HG02884 (cell line): ENCODE data around the gene JMY.
A peak's percentile ranks its signal among the peaks of the same experiment; 100 is the strongest.

Experiments
- ATAC-seq: cut with Tn5 transposase; IDR thresholded peaks from one replicate; pipeline ENCODE4 v1.9.1; 2021; ENCODE audit warnings: mild to moderate bottlenecking, moderate library complexity; ENCODE audit not compliant: unreplicated experiment

The JMY gene, protein sequence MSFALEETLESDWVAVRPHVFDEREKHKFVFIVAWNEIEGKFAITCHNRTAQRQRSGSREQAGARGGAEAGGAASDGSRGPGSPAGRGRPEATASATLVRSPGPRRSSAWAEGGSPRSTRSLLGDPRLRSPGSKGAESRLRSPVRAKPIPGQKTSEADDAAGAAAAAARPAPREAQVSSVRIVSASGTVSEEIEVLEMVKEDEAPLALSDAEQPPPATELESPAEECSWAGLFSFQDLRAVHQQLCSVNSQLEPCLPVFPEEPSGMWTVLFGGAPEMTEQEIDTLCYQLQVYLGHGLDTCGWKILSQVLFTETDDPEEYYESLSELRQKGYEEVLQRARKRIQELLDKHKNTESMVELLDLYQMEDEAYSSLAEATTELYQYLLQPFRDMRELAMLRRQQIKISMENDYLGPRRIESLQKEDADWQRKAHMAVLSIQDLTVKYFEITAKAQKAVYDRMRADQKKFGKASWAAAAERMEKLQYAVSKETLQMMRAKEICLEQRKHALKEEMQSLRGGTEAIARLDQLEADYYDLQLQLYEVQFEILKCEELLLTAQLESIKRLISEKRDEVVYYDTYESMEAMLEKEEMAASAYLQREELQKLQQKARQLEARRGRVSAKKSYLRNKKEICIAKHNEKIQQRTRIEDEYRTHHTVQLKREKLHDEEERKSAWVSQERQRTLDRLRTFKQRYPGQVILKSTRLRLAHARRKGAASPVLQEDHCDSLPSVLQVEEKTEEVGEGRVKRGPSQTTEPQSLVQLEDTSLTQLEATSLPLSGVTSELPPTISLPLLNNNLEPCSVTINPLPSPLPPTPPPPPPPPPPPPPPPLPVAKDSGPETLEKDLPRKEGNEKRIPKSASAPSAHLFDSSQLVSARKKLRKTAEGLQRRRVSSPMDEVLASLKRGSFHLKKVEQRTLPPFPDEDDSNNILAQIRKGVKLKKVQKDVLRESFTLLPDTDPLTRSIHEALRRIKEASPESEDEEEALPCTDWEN

DNA sequence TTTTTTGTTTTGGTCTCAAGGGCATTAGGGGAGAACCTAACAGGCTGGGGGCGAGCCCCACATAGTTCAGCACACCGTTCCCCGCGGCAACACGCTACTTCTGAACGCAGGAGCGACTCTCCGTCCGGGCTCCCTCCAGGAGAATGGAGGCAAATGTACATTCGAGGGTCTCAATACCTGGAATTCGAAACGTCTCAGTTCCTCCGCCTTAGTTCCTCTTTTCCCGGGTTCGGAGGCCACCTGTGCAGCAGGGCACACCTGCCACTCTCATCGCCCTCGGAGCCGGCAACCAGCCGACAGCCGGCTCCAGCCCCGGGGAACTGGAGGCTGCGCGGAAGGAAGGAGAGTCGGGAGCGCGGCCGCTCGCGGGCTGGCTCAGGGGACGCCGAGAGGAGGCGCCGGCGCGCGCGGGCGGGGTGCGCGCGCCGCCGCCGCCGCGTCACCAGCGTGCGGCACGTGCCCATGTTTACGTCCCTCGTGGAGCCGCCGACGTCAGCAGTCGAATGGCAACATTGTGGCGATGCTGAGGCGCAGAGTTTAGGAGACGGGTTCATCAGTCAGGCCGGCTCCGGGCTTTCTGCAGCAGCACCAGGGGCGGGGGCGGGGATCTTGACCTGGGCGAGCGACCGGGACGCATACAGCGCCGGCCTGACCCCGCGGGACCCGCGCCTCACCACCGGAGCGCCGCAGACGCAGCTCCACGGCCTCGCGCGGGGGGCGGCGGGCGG lies at the start of gene JMY:
JMY (plus strand) TSS at position 498 of the 728 bp plus-strand sequence. CDS start 520 bp downstream, outside the sequence.
- ATAC-seq: peak; percentile 67

DNA sequence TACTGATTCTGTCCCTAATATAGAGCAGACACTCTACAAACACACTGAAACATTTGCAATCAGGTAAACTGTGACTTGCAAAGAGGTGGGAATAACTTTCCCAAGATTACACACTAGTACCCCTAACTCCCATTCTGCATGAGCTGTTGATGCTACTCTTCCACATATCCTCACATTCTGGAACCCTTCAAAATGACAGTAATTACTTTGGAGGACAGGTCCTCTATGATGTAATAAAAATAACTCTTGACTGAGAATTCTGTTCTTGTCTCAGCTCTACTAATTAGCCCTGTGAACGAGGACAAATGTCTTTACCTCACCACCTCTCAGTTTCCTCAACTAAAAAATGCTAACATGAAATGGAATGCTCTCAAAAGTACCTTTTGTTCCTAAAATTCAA lies 49.5 kb upstream of the JMY start:
- no peak for ATAC-seq

DNA sequence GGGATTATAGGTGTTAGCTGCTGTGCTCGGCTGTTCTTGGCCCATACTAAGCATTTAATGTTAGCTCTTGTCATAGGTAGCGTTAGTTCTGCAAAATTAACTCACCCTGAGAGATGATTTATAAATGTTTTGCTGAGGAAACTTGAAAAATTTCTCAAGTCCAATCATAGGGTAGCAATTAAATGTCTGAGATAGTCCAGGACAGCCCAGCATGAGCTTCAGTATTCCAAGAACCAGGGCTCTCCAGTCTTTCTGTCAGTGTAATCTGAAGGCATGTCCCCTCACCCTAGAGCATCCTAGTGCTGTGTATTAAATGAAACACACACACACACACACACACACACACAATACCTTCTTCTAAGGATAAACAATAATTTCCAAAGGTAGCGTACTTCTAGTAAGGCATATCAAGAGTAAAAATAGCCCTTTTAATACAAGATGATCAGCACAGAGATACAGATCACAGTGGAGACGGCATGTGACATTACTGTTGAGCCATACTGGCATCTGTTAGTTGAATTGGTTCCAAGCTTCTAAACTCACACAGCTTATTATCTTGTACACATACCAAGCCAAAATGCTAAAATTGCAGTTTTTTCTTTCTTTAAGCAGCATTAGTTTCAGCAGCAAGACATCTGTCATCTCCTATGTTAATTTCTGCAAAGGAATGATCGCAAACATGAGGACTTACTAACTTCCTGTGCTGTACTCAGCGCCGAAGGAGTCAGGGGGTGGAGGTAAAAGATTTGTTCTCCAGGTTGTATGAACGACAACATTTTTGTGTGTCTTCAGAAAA lies 46.3 kb upstream of the JMY start:
- ATAC-seq: no peak

DNA sequence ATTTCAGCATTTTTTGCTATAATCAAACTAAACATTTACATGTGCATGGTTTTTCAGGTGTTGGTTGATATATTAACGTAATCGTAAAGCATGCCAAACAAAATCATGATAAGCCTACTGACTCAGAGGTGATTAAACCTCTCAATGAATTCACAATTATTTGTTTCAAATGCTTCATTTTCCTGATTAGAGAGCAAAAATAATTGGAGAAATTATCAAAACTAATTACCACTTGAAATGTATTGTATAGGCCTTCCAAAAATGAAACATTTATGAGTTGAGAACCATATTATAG lies 45.7 kb upstream of the JMY start:
- ATAC-seq: no peak

DNA sequence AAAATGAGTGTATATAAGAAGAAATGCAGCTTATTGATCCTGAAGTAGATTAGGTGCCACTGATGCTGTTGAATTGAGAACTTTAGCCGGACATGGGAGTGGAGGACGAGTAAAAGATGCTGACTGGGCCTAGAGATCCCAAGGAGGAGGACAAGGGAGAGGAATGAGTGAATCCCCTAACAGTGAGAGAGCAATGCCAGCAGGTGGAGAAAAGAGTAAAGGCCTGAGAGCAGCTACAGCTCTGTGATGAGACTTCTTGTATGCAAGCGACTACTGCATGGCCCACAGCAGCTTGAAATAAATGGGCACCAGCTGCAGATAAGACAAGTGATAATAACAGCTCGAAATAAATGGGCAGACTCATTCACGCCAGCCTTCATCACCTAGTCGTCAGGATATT lies 44.5 kb upstream of the JMY start:
- no peak for ATAC-seq

DNA sequence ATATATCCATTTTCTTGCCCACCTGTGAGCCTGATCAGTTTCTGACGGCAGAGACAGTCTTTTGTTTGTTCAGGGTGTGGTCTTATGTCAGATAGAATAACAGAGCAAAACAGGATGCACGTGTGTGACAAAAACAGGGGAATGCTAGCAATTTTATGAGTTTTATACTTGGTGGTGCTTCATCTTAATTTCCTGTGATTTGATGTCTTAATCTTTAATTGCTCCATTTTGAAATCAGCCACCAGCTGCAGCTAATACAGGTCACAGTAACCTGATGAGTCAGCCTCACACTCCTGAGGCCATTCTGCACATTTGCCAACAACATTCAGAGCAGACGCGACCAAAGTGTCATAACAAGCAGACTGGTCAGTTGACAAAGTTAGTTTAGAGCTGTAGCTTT lies 42.3 kb upstream of the JMY start:
- no peak for ATAC-seq

DNA sequence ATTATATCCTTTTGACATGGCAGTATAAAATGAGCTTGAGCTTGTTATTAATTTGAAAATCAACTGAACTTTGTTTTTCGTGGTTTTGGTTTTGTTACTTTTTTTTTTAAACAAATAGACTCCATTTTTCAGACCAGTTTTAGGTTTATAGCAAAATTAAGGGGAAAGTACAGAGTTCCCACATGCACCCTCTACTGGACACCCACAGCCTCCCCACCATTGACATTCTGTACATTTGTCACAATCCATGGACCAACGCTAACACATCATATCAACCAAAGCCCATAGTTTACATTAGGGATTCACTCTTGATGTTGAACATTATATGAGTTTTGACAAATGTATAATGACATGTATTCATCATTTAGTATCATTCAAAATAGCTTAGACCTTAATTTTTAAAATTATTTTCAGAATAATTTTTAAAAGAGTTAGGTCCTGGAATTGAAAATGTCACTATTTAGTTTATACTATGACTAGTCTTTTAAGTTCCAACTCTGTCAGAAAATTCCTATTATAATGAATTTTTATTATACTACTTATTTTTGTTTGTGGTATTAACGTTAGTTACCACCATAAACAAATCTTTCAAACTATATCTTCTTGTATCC lies 35.3 kb upstream of the JMY start:
- ATAC-seq: no peak

DNA sequence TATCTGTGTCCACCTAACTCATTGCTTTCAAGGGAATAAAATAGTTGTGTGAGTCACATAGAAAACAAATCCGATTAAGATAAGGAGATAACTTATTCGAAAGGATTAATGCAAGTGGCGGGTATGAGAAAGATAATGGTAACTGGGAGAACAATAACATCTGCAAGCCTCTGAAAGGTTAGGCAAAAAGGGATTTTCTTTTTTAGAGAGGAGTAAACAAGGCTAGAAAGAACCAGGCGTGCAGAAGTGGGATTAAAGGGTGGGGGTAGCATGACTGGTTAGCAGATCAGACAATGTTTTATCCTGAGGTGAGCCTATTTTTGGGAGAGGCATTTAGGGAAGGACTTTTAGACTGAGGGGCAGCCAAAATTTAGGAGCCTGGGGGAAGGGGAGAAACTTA lies 34.7 kb upstream of the JMY start:
- ATAC-seq: no peak

DNA sequence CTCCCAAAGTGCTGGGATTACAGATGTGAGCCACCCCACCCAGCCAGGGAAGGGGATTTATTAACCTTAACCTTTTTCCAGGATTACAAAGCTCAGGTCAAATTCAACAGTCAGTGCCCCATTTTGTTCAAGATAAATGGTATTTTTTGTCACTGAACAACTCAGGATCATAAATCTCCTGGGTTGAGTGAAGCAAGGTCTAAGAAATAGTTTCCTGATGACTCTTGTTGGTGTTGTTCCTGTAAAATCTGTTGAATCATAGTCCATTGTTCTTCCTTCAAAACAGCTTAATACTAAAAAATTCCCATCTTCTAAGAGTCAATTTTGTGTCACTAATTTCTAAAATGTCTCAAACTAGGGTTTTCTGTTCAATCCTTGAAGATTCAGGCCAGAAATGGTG lies 33.9 kb upstream of the JMY start:
- ATAC-seq: no peak

DNA sequence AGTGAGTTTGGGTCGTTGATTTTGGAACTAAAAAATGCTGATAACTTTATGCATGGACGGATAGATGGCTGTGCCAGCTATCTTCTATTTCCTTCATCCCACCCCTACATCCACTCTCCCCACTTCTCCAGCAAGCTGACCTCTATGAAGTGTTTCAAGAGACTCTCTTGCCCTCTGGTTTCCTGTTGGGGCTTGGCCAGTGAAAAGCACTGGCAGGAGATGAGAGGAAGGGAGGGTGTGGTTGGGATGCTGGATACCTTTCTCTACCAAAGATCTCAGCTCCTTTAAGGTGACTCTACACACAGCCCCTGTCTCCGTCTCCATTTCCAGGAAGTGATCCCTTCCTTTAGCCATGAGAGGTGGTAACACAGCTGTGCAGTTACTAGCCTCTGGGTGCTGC lies 30.0 kb upstream of the JMY start:
- no peak for ATAC-seq

DNA sequence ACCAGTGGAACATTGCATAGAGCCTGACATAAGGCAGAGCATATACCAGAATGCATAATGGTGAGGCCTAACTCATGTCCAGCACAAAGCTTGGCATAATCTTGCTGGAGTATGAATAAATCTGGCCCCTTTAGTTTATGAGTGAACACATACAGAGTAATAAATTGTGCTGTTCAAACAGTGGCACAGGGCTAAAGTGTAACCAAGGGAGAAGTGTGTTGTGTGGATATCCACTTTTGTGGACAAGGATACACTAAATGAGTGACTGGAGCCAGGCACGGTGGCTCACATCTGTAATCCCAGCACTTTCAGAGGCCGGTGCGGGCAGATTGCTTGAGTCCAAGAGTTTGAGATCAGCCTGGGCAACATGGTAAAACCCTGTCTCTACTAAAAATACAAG lies 29.4 kb upstream of the JMY start:
- no peak for ATAC-seq

DNA sequence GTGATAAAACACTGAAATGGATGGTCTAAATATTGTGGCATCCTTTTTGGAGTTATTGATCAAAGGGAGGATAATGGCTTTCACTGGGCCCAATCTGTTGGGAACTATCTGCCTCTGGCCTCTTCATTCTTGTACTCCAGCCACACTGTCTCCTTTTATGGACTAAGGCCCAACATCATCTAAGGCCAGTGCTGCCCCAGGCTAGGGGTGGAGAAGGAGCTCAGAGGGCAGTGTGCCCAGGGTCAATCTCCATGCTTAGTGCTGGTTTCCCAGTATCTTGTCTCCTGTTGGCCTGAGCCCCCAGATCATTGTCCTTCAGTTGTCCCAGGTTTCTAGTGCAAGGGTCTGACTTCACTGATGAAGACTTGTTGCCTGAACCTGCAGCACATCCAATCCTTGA lies 26.4 kb upstream of the JMY start:
- ATAC-seq: no peak

DNA sequence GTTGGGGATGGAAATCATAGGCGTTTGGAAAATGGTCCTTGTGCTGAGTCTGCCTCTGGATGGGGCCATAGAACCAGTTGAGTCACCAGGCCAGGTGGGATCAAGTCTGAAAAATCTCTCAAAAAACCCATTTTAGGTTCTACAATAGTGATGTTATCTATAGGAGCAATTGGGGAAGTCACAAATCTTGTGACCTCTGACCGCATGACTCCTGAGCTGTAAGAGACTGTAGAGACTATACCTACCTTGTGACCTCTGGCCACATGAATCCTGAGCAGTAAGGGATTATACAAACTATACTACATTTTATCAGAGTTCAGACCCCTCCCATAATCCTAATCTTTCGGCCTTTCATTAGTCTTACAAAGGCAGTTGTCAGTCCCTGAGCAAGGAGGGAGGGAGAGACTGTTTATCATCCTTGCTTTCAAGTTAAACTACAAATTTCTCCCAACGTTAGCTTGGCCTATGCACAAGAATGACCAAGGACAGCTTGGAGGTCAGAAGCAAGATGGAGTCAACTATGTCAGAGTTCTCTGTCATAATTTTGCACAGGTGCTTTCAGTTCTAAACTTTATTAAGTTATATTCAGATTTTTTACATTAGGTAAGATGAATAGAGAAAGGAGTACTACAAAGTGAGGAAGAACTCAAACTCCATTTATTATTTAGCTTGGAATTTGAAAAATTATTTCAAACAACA lies 11.5 kb upstream of the JMY start:
- ATAC-seq: no peak

DNA sequence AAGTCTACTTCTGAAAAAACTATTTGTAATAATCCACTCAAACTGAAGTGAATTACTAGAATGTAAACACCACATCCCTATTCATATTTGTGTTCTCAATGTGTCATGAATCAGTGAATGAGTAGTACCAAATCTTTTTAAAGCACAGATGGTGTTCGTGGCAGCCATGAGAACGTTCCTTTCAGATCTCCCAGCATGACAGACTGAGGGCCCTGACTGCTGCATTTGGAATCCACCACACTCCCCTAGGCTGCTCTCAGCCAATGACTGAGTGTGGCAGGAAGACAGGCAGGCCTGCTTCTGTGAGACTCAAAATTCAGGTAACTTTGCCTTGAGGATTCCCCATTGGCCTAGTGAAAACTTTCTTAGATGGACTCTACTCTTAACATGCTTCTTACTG lies 10.9 kb upstream of the JMY start:
- no peak for ATAC-seq

DNA sequence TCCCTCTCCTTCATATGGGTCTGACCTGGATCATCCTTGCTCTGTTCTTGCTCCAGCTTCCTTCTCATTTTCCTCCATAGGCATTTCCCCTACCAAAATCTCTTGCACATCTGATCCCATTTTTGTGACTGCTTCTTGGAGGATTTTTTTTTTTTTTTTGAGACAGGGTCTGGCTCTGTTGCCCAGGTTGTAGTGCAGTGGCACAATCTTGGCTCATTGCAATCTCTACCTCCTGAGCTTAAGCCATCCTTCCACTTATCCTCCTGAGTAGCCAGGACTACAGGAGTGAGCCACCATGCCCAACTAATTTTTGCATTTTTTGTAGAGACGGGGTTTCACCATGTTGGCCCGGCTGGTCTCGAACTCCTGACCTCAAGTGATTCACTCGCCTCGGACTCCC lies 10.5 kb upstream of the JMY start:
- no peak for ATAC-seq

DNA sequence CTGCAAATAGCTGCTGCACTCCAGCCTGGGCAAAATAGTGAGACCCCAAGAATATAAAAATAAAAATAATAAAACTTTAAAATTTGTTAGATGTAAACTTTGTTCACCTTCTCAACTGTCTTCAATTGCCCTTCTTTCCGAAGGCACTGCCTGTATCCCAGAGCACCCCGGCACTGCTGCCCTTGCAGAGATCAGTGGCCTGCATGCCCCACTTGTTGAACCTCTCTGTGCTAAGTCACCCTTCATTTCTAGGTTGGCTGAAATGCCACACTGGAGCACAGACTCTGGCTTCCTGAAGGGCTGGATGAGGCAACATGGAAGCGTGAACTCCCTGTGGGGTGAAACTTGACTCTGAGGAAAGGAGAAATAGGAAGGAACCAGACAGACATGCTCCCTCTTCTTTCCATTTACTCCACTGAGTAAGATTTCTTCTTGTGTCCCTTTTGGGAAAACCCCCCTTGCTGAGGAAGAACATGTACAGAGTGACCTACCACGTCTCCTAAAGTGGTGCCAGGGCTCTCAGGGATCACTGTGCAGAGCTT lies 8.4 kb upstream of the JMY start:
- ATAC-seq: no peak

DNA sequence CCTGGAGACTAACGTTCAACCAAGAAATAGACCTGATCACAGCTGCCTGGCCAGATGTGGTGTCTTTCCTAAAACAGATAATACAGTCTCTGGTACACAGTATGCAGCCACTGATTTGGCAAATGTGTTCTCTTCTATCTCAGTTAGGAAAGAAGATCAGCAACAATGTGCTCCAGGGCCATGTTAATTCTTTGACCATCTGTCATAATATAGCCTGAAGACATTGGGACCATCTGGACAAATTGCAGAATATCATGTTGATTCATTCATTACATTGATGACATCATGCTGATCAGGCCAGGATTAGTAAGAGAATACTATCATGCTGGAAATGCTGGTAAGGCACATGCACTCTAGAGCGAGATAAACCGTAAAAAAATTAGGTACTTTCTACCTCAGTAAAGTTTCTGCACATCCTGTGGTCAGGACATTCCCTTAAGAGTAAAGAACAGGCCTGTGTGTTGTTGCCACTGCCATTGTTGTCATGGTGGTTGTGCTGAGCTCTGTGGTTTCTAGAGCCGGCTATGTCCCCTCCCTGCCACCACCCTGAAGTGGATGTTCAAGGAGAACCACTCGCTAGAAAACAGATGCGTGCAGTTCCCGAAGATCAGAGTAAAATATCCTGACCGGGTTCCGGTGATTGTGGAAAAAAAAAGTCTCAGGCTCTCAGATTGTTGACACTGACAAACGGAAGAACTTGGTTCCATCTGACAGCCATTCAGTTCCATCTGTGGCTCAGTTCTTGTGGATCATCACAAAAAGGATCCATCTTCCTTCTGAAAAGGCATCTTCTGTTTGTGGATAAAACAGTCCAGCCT lies 6.4 kb upstream of the JMY start:
- peak; percentile 60 for ATAC-seq

DNA sequence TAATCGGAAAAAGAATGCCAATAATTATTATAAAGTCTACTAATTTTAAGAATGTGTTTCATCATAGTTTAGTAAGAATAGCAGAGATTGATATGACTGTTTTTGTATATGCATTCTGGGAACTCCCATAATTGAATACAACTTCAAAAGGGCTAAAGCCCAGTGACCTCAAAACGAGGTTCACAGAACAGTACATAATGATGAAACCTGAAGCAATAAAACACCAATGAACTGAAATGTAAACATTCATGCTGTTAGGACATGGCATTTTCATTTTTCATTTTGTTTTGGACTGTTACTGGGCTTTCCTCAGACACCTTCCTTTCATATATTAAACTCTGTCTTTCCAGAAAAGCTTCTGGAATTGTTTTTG lies 684 bp upstream of the JMY start:
- ATAC-seq: no peak
